Measurements from ENCODE around the gene GTF2IRD1.

GTF2IRD1 gene

GRCh38 chr7:74473116-74473515 lies 19.4 kb downstream of the GTF2IRD1 start:
- no peak for TF ChIP-seq CTCF (IDR thresholded peaks at IDR 0.05; ENCODE audit: borderline replicate concordance, insufficient read depth, low read depth, low read length)
- H3K4me3 ChIP-seq (ENCODE audit: low read depth, low read length): no peak overlapping the region

GRCh38 chr7:74474271-74474865 lies 20.7 kb downstream of the GTF2IRD1 start:
- TF ChIP-seq CTCF (IDR thresholded peaks at IDR 0.05; ENCODE audit: borderline replicate concordance, insufficient read depth, low read depth, low read length): no peak
- H3K4me3 ChIP-seq (ENCODE audit: low read depth, low read length): no peak overlapping the region

DNA sequence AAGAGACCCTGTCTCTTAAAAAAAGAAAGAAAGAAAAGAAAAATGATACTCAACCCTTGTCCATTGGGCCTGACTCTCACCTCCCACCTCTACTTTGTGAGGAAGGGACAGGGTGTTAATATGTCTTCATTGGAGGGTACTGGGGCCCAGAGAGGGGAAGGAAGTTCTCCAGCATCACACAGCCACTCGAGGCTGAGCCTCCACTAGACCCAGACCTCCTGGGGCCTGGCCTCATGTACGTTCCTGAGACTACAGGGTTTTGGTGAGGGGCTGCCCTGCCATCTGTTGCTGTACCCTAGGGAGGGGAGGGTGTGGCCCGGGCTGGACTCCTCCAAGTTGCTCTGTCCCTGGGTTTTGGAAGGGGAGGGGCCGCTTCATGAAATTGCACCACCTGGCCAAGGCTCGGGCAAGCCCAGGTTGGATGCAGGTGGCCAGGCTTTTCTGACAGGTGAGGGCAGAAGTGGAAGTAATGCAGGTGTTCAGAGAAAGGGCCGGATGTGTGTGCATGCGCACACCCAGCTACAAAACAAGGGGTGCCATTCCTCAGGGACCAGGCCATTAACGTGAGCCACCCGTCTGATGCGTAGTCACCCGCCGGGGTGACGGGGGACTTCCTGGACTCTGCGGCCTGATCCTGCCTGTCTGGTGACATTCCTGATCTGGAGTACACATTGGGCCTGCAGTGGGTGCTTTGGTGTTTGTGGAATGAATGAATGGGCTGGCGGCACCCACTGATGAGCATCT lies 21.7 kb downstream of the GTF2IRD1 start:
- no peak for TF ChIP-seq CTCF (IDR thresholded peaks at IDR 0.05; ENCODE audit: borderline replicate concordance, insufficient read depth, low read depth, low read length)
- H3K4me3 ChIP-seq (ENCODE audit: low read depth, low read length): no peak overlapping the region

GRCh38 chr7:74475987-74476350 lies 22.3 kb downstream of the GTF2IRD1 start:
- H3K4me3 ChIP-seq (ENCODE audit: low read depth, low read length): no peak overlapping the region
- TF ChIP-seq CTCF (IDR thresholded peaks at IDR 0.05; ENCODE audit: borderline replicate concordance, insufficient read depth, low read depth, low read length): no peak

DNA sequence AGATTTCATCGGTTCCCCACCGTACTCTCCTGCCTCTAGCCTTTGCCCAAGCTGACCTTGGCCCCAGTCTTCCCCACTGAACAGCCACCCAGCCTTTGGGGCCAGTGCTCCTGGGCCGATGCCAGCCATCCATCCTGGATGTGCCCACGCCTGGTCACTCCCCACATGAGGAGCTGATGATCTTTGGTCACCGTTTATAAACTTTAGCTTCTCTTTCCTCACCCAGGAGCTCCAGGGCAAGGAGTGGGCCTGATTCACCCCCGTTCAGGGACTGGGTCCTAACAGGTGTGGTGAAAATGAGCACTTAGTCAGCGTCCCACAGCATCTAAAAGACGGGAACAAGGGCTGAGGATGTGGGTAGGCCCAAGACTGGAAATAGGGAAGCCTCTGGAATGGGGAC lies 22.9 kb downstream of the GTF2IRD1 start:
- no peak overlapping the region for H3K4me3 ChIP-seq (ENCODE audit: low read depth, low read length)
- TF ChIP-seq CTCF (IDR thresholded peaks at IDR 0.05; ENCODE audit: borderline replicate concordance, insufficient read depth, low read depth, low read length): no peak

DNA sequence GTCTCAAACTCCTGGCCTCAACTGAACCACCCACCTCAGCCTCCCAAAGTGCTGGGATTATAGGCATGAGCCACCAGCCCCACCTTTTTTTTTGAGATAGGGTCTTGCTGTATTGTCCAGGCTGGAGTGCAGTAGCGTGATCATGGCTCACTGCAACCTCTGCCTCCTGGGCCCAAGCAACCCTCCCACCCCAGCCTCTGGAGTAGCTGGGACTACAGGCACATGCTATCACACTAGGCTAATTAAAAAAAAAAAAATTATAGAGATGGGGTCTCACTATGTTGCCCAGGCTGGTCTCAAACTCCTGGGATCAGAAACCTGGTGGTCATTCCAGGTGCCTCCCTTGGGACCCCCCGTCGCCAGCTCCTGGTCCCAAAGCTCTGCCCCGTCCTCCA lies 25.0 kb downstream of the GTF2IRD1 start:
- no peak overlapping the region for H3K4me3 ChIP-seq (ENCODE audit: low read depth, low read length)
- TF ChIP-seq CTCF (IDR thresholded peaks at IDR 0.05; ENCODE audit: borderline replicate concordance, insufficient read depth, low read depth, low read length): no peak
